Astrocyte of the spinal cord (primary cell): Measurements from ENCODE around the gene GNPTAB.

Source experiments
- DNase-seq: peaks from one replicate; pipeline ENCODE4 v3.0.0; 2011; ENCODE audit warnings: low read depth, low spot score
- H3K4me3 ChIP-seq: 2 replicates; pipeline ENCODE4 v1.5.1; 2011; ENCODE audit warnings: low read depth, mild to moderate bottlenecking, low read length, moderate library complexity
- CTCF ChIP-seq: IDR thresholded peaks from 2 replicates; pipeline ENCODE4 v1.5.1; 2012; ENCODE audit warnings: low read depth, mild to moderate bottlenecking, low read length, inconsistent platforms
- in situ Hi-C: cut with HindIII; loops from 2 replicates; pipeline ENCODE4 v1.10.0; 2017; ENCODE audit warnings: low sequenced_read_pairs

Gene GNPTAB

GRCh38 chr12:101745481-101745880, 85.3 kb downstream of the GNPTAB start:
- no peak for DNase-seq
- no peak overlapping the region for H3K4me3 ChIP-seq
- in situ Hi-C loops: no loop called here
- no peak for TF ChIP-seq CTCF

- no peak overlapping the region for H3K4me3 ChIP-seq
- in situ Hi-C loops: no loop called here
- no peak for DNase-seq
Observed at GRCh38 chr12:101743724-101744472, 86.9 kb downstream of the GNPTAB start.

GRCh38 chr12:101743242-101743641, 87.5 kb downstream of the GNPTAB start:
- TF ChIP-seq CTCF: no peak
- H3K4me3 ChIP-seq: no peak overlapping the region
- in situ Hi-C loops: no loop called here

More at GRCh38 chr12:101743724-101744472, 86.9 kb downstream of the GNPTAB start:
- no peak for TF ChIP-seq CTCF

GRCh38 chr12:101740980-101741379, 89.8 kb downstream of the GNPTAB start:
- H3K4me3 ChIP-seq: no peak overlapping the region
- no peak for DNase-seq
- TF ChIP-seq CTCF: no peak
- in situ Hi-C loops: no loop called here

More at GRCh38 chr12:101743242-101743641, 87.5 kb downstream of the GNPTAB start:
- DNase-seq: no peak

- no peak for DNase-seq
- TF ChIP-seq CTCF: no peak
- no peak overlapping the region for H3K4me3 ChIP-seq
- in situ Hi-C loops: no loop called here
Observed at GRCh38 chr12:101740566-101740965, 90.2 kb downstream of the GNPTAB start.

GRCh38 chr12:101738920-101739665, 91.7 kb downstream of the GNPTAB start, which contains the start of gene SYCP3:
Gene SYCP3, minus strand, starts transcription at chr12:101739462. Its CDS starts 1,527 bp downstream, at chr12:101737935.
- TF ChIP-seq CTCF: no peak
- in situ Hi-C loops: no loop called here
- no peak within 1 kb of the TSS for H3K4me3 ChIP-seq

More at GRCh38 chr12:101738920-101739665, 91.7 kb downstream of the GNPTAB start, which contains the start of gene SYCP3:
- no peak for DNase-seq
